ENCODE data around the gene PIK3R2.

Gene PIK3R2

GRCh38 chr19:18218159-18218558 is 65.2 kb downstream of the PIK3R2 start:
- DNase-seq (ENCODE audit: low spot score): no peak
- no peak for TF ChIP-seq CTCF (IDR thresholded peaks at IDR 0.05; ENCODE audit: extremely low read depth, missing control alignments)

GRCh38 chr19:18218600-18218999 is 65.6 kb downstream of the PIK3R2 start:
- DNase-seq (ENCODE audit: low spot score): no peak
- TF ChIP-seq CTCF (IDR thresholded peaks at IDR 0.05; ENCODE audit: extremely low read depth, missing control alignments): no peak

Measured in GM20000 (cell line).